A673 (cell line): ENCODE measurements around the gene IRGC. TPM values are rescaled to one million over a fixed set of nuclear protein-coding genes. Genes with fewer than 3 reads are reported as not detected.
"Not testable (repeated sequence)": the region's sequence is repeated elsewhere in the genome, so short reads cannot be mapped to it uniquely, and the experiment has no call there.

Source experiments
- BruUV-seq: library from RNA; stranded (reverse); fragments of 400-500 nt; replicated peaks from 2 replicates; lab custom pipeline; 2021; lab: Mats Ljungman, UMichigan
- CTCF ChIA-PET: fragments of 300-600 bp; sonication (Branson Sonifier 250); formaldehyde crosslinking; loops from one replicate; lab custom pipeline; 2022; ENCODE audit warnings: antibody characterized with exemption; lab: Charles Lee
- POLR2A ChIA-PET: fragments of 300-600 bp; sonication (Branson Sonifier 250); formaldehyde crosslinking; loops from one replicate; lab custom pipeline; 2022; ENCODE audit warnings: antibody characterized with exemption; ENCODE audit not compliant: low non-redundant PET; lab: Charles Lee
- DNase-seq: peaks from one replicate; pipeline ENCODE4 v3.0.0-alpha.2; 2015; ENCODE audit warnings: low spot score
- H3K27ac ChIP-seq: fragments of 200-600 bp; sonication (generic); 2 replicates; pipeline ENCODE4 v1.5.1; 2016; ENCODE audit warnings: mixed run types, low read depth, mild to moderate bottlenecking, mixed read lengths, antibody characterized with exemption, low read length; ENCODE audit not compliant: poor library complexity, severe bottlenecking
- H3K27me3 ChIP-seq: fragments of 200-600 bp; sonication (generic); replicated peaks from 2 replicates; pipeline ENCODE4 v1.6.1; 2017; ENCODE audit warnings: mixed run types, low read depth, mild to moderate bottlenecking, mixed read lengths, antibody characterized with exemption, low read length; ENCODE audit not compliant: insufficient read depth, poor library complexity
- H3K36me3 ChIP-seq: fragments of 200-600 bp; sonication (generic); 2 replicates; pipeline ENCODE4 v1.6.1; 2016; ENCODE audit warnings: mixed run types, mild to moderate bottlenecking, mixed read lengths, antibody characterized with exemption, low read length; ENCODE audit not compliant: insufficient read depth, poor library complexity, severe bottlenecking
- H3K4me1 ChIP-seq: fragments of 200-600 bp; sonication (generic); 2 replicates; pipeline ENCODE4 v1.6.1; 2017; ENCODE audit warnings: mixed run types, mild to moderate bottlenecking, mixed read lengths, antibody characterized with exemption, low read length; ENCODE audit not compliant: insufficient read depth, poor library complexity, severe bottlenecking
- H3K4me3 ChIP-seq: fragments of 200-600 bp; sonication (generic); 2 replicates; pipeline ENCODE4 v1.5.1; 2016; ENCODE audit warnings: low read depth, mixed run types, mild to moderate bottlenecking, mixed read lengths, low read length; ENCODE audit not compliant: poor library complexity, severe bottlenecking
- H3K9me3 ChIP-seq: fragments of 200-600 bp; sonication (generic); 2 replicates; pipeline ENCODE4 v1.6.1; 2016; ENCODE audit warnings: mixed run types, low read depth, mild to moderate bottlenecking, mixed read lengths, antibody characterized with exemption, low read length; ENCODE audit not compliant: poor library complexity, severe bottlenecking
- CTCF ChIP-seq: fragments of 300-800, 200-600 bp; sonication (generic); conservative IDR thresholded peaks from 2 replicates; pipeline ENCODE4 v1.5.1; 2017; ENCODE audit warnings: low read depth, mild to moderate bottlenecking, antibody characterized with exemption, low read length, moderate library complexity, mixed read lengths
- EZH2 ChIP-seq: fragments of 200-600 bp; sonication (generic); IDR thresholded peaks from 2 replicates; pipeline ENCODE4 v1.6.1; 2017; ENCODE audit warnings: borderline replicate concordance, low read depth, mild to moderate bottlenecking, mixed read lengths, antibody characterized with exemption, low read length; ENCODE audit not compliant: poor library complexity, severe bottlenecking
- intact Hi-C: fragments of 100-400 bp; cut with micrococcal nuclease; formaldehyde crosslinking; loops from one replicate; pipeline ENCODE4 v1.10.0; 2022; ENCODE audit not compliant: unreplicated experiment
- total RNA-seq: library from RNA; stranded (reverse); gene quantifications from 2 replicates; pipeline ENCODE4 v1.2.3, GENCODE V29; 2021

IRGC gene
- total RNA-seq, 1 experiment from 2014 or later: not detected

- intact Hi-C loops: no loop called here
- POLR2A ChIA-PET: no interaction called here
- CTCF ChIA-PET: no interaction called here
Measured at GRCh38 chr19:43675906-43676305, 40.0 kb upstream of the IRGC start.

GRCh38 chr19:43678512-43679261 is 37.2 kb upstream of the IRGC start:
- no peak for DNase-seq
- intact Hi-C loops: no loop called here
- Histone ChIP-seq H3K9me3 (no peaks in the 10 kb centered on the region), H3K27me3 (no peaks in the 10 kb centered on the region), H3K27ac (no peak overlapping the region), H3K4me3 (no peak overlapping the region), H3K4me1 (no peaks in the 10 kb centered on the region), H3K36me3 (no peaks in the 10 kb centered on the region)
- TF ChIP-seq CTCF (no peak), EZH2 (no peak)
- POLR2A ChIA-PET: no interaction called here
- CTCF ChIA-PET: no interaction called here
- BruUV-seq: no TSS peak

More at GRCh38 chr19:43675906-43676305, 40.0 kb upstream of the IRGC start:
- BruUV-seq: no TSS peak
- no peak overlapping the region for H3K4me3 ChIP-seq
- H3K36me3 ChIP-seq: no peaks in the 10 kb centered on the region
- no peak for TF ChIP-seq CTCF
- no peak for TF ChIP-seq EZH2
- H3K9me3 ChIP-seq: no peaks in the 10 kb centered on the region
- no peaks in the 10 kb centered on the region for H3K4me1 ChIP-seq
- H3K27ac ChIP-seq: no peak overlapping the region
- no peaks in the 10 kb centered on the region for H3K27me3 ChIP-seq
- DNase-seq: no peak

GRCh38 chr19:43681821-43682220 is 34.1 kb upstream of the IRGC start:
- no peaks in the 10 kb centered on the region for H3K9me3 ChIP-seq
- no peak overlapping the region for H3K4me3 ChIP-seq
- H3K27ac ChIP-seq: no peak overlapping the region
- H3K27me3 ChIP-seq: no peaks in the 10 kb centered on the region
- intact Hi-C loops: no loop called here
- TF ChIP-seq EZH2: no peak
- TF ChIP-seq CTCF: no peak
- no TSS peak for BruUV-seq
- H3K36me3 ChIP-seq: no peaks in the 10 kb centered on the region
- no peaks in the 10 kb centered on the region for H3K4me1 ChIP-seq
- DNase-seq: no peak
- ChIA-PET POLR2A (no interaction called here), CTCF (no interaction called here)

GRCh38 chr19:43682269-43682668 is 33.6 kb upstream of the IRGC start:
- H3K27me3 ChIP-seq, H3K27ac ChIP-seq, BruUV-seq, H3K4me1 ChIP-seq, CTCF ChIA-PET, DNase-seq, POLR2A ChIA-PET, H3K36me3 ChIP-seq, H3K9me3 ChIP-seq, intact Hi-C loops, H3K4me3 ChIP-seq: not testable (repeated sequence)
